GM19035 (cell line): Measurements from ENCODE around the gene RAP1GAP.

Experiments
- ATAC-seq: cut with Tn5 transposase; IDR thresholded peaks from one replicate; pipeline ENCODE4 v1.9.1; 2021; ENCODE audit not compliant: unreplicated experiment

Gene RAP1GAP

DNA sequence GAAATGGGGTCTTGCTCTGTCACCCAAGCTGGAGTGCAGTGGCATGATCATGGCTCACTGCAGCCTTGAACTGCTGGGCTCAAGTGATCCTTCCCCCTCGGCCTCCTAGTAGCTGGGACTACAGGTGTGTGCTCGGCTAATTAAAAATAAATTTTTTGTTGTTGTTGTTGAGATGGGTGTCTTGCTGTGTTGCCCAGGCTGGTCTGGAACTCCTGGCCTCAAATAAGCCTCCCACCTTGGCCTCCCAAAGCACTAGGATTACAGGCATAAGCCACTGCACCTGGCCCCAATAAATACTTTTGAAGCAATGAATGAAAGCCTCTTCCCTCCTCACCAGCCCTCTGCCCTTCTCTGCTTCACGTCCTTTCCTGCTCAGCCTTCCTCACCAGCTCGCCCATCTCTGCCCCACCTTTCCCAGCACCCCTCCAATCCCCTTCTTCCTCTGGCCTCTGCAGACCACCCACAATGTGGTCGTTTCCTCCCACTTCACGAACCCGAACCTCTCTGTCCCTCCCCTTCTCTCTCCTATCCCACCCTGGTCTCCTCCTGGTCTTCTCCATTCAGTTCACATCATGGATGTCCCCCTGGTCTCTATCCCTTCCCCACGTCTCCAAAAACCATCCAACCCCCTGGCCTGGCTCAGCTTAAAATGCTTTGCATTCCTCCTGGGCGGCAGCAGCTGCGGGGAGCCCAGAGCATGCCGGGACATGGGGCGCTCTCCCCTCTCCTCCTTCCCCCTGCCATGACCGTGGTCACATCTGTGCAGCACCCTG lies 38.4 kb downstream of the RAP1GAP start:
- no peak for ATAC-seq

DNA sequence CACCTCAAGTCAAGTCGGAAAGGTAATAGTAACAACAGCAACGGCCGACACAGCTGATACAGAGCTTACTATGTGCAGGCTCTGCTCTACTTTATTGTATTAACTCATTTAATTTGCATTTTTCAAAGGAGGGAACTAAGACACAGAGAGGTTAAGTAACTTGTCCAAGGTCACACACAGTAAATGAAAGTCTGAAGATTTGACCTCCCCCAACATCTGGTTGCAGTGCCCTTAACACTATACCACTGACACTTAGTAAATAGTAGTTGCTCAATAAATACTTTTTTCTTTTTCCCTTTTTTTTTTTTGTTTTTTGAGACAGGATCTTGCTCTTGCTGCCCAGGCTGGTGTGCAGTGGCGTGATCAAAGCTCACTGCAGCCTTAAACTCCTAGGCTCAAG lies 39.2 kb downstream of the RAP1GAP start:
- ATAC-seq: no peak

DNA sequence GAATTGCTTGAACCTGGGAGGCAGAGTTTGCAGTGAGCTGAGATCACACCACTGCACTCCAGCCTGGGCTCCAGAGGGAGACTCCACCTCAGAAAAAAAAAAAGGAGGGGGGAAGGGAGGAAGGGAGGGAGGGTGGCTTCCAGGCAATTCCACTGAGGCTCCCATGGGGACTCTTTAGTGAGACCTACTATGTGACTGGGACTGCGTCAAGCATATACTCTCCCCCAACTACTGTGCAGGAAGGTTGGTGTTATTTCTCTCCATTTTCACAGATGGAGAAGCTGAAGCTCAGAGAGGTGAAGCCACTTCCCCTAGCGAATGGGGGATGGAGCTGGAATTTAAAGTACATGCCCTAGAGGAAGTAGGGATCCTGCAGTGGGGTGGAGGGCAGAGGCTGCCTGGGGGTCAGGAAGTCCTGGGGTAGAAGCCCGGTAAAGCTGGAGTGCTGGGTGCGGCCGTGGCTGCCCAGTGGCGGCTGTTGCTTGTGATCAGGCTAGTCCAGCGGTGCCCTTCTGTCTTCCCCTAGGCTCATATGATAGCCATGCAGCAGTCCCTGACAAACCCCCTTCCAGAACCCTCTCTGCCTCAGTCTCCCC lies 40.3 kb downstream of the RAP1GAP start:
- ATAC-seq: no peak

DNA sequence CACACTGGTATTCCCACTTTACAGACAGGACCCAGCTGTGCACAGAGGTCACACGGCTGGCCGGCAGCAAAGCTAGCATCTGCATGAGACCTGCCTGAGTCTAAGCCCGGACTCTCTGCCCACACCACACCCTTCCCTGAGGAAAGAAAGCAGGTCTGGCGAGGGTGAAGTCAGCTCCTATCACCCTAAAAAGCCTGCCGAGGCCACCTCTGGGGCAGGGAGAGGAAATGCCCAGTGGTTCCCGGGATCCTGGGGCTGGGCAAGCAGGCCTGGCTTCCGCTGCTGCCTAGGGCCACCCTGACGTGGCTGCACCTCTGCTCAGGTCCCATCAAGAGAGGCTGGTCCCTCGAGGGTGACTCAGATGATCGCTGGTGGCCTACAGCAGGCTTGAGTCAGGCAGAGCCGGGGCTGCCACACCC lies 42.2 kb downstream of the RAP1GAP start:
- no peak for ATAC-seq

DNA sequence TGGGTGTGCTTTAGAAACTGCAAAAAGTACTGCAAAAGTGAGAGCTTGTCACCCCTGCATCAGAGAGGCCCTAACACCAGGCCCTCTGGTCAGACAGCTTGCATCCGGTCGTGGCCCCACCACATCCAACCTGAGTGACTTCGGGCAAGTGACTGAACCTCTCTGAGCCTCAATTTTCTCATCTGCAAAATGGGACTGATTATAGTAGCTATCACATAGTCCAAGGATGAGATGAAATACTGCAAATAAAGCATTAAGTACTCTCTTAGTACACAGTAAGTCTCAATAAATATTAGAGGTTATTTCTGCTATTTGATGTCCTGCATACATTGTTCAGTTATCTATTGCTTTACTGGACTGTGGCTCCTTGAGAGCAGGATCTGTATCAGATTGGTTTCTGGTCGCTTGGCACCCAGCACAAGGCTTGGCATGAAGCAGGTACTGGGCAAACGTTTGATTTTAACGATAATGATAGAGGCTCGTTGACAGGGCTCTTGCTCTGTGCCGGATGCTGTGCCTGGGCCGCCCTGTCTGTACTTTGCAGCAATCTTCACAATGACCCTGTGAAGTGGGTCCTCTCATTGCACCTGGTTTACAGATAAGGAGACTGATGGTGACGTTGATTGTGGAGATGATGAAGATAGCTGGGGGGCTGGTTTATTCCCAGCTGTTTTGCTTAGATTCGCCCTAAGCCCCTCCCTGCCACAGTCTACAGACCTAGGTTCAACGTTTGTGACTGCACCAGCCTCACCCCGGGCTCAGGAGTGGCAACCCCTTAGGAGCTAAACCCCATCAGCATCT lies 43.6 kb downstream of the RAP1GAP start:
- ATAC-seq: no peak

DNA sequence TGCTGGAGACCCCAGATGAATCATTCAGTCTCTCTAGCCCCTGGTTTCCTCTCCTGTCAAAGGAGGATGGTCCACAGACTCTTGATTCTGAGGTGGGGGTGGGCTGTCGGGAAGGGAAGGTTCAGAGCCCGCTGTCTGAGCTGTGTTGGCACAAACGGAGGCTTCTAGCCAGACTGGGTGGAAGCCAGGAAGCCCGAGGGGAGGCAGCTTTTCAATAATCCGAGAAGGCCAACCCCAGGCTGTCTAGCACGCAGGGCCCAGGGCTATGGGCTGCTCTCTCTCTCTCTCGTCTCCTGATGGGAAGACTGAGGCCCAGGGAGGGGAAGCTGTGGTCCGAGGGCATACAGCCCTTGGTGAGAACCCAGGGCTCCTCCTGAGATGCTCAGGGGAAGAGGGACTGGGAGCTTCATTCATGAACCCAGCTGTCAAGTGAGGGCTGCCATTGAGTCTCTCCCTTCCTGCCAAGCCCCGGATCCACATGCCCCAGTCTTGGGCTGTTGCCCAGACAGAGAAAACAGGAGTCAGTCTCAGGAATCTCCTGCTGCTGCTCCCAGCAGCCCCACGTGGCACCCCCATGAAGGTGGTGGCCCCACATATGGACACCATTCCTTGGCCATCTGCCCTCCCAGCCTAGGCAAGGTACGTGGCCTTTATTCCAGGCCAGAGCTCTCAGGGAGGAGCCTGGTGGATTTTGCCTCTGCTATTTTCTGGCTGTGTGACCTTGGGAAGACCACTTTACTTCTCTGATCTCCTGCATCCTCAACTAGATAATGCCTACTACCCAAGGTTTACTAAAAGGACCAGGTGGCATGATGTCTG lies 44.4 kb downstream of the RAP1GAP start:
- ATAC-seq: no peak

DNA sequence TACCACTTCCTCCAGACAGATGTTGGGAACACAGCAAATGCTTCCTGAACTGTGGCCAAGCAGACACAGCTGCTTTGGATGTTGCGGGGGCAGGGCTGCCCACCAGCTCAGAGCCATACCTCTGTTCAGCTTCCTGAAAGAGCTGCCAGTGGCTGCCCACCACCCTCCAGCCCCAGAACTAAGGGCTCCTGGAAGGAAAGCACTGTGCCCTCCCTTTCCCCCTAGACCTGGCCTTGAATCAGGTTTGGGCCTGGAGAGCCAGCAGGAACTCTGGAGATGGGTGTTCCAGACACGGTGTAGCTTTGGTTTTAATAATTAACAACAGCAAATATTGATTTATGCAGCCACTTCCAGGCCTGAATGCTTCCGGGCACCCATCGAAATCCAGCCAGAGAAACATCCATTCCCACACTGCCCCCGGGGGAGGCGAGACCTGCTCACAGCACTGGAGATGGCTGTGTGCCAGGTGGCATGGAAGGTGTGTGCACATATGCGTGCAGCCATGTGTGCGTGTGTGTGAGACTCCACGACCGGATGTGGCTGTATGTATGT lies 45.7 kb downstream of the RAP1GAP start:
- no peak for ATAC-seq

DNA sequence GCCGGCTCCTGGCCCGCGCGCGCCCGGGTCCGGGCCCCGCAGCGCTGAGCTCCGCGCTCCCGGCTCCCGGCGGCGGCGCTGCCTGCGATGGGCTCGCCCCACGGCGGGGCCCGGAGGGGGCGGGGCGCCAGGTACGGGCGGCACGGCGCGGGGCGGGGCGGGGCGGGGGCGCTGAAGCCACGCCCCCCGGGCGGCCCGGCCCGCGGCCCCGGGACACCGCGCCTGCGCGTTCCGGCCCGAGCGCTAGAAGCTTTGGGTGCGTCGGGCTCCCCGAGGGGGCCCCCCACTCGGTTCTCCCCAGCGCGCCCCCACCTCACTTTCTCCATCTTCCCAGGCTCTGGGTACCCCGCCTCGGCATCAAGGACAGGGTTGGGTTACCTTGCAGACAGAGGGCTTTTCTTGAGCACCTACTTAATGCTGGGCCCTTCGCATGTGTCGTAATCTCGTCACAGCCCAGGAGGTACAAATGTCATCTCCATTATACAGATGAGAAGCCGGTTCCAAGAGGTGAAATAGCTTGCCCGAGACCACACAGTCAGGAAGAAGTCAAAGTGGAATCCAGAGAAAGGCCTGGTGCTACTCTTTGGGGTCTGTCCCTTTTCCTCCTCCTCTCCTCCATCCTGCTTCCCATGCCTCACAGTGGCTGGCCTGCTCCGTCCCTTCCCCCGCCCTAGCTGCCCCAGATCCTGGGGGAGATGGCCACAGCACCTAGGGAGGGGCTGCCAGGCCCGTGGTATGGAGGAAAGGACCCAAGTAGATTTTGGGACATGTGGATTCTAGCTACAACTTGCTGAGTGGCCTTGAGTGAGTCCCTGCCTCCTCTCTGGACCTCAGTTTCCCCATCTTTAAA lies 46.5 kb downstream of the RAP1GAP start:
- no peak for ATAC-seq

DNA sequence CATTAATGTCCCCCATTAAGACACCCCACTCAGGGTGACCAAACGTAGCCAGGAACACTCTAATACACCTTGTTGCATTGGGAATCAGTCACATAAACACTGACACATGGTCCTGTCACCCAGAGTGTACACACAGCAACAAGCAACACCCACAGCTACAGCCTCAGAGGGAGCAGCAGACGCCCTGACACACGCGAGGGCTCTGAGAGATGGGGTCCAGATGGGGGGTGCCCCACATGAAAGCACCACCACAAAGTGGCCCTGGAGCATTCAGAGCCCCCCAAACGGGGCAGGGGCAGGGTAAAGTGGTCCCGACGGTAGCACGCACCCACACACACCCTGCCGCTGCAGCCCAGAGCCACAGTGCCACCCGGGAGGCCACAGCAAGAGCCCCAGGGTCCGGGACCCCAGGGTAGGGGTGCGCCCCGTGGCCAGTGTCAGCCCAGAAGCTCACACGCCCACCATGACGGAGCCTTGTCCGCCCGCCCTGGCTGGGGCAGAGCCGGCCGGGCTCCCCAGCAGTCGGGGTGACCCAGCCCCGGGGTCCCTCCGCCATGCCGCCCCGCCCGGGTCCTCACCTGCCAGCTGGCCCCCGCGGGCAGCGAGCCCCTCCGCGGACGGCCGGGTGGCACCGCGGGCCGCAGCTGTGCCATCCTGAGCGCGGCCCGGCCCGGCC lies 47.3 kb downstream of the RAP1GAP start:
- ATAC-seq: no peak

DNA sequence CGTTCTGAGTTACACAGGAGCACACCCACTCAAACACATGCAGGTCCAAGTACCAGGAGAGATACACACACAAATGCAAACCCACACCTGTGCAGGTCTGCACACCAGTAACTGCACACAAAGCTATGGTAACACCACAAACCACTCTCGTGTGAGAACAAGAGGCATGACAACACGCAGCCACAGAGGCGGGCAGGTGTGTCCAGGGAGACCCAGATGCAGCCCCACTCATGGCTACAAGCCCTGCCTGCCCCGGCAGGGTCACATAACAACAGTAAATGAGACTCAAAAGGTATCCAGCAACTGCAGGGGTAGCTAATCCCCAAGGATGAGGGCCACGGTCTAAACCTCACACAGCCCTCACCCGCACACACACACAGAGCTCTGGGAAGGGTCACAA lies 48.1 kb downstream of the RAP1GAP start:
- no peak for ATAC-seq

DNA sequence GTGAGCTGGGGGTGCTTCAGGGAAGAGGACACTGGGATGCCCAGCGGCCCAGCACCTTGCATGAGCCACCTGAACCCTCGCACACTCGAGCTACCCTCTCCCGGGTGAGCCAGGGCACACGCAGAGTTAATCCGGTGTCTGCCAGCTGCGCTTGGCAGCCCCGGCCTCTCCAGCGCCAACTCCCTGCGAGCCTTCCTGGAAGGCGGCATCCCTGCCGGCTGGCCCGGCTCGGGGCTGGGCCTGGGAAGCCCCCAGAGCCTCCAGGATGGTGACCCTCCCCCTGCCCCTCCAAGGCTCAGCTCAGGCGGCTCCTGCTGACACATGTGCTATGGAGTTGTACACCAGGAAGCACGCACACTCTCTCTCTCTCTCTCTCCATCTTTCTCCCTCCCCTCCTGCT lies 48.7 kb downstream of the RAP1GAP start:
- no peak for ATAC-seq

DNA sequence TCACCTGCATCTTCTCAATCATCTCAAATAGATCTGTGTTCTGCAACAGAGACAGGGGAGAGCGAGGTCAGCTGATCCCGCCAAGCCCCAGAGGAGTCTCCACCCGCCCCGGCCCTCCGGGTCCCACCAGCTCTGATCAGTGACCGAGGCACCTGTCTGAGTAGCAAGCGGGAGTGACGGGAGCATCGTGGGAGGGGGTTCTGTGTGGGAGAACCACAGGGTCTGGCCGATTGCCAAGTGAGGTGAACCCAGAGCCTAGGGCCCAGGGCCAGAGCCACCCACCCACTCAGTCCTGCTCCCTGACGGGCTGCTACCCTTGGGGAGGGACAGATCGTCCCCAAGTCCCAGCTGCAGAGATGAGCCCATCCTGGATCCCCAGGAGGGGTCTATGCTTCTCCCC lies 49.1 kb downstream of the RAP1GAP start:
- no peak for ATAC-seq

DNA sequence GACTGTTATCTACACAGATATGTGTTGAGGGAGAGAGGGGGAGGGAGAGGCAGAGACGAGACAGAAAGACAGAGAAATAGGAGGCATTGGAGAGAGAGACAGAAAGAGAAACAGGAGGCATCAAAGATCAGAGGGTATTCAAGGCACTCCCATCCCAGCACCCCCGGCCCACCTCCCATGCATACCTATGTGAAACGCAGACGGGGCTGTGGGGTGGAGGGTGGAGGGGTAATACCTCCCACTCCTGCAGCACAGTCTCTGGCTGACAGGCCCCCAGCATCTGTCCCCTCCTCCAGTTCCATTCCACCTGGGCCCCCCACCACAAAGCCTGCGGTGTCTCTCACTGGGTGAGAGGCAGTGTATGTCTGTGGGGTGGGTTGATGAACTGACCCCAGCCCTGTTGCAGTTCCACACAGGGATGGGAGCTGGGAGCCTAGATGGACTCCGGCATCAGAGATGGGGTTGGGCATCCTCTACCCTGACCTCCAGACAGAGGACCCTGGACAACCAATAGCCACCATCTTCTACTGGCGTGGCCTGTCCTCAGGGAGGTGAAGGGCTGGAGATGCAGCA lies 49.7 kb downstream of the RAP1GAP start:
- ATAC-seq: no peak

DNA sequence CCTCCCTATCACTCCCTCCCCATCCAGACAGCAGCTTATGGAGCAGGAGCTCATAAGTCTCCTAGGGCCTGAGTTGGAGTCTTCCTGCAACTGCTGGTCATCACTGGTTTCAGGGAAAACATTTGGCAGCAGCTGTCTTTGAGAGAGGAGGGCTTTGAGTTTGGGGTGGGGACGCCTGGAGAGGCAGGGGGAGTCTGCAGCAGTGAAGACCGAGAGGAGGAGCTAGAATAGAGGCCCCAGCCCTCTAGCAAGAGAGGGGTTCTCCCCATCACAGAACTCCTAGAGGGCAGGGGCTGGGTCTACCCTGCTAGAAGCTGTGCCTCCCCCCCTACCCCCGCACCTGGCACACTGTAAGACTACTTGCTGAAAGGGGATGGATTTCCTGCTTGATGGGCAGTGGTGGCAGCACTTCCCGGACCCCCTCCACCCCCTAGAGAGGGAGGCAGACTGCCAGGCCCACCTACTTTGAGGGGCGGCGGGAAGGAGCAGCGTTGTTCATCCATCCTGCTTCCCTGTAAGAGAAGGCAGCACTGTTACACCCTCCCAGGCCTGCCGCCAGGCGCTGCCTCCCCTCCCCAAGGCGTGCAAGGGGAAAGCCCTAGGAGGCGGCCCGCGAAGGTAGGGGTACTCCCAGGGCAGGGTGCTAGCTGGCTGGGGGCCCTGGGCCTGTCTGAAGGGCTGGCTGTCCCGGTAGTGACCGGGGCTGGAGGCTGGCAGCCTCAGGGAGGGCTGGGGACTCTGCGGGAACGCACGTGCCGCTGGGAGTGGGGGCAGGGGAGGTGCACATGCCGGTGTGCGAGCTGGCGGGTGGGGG lies 50.4 kb downstream of the RAP1GAP start:
- no peak for ATAC-seq

DNA sequence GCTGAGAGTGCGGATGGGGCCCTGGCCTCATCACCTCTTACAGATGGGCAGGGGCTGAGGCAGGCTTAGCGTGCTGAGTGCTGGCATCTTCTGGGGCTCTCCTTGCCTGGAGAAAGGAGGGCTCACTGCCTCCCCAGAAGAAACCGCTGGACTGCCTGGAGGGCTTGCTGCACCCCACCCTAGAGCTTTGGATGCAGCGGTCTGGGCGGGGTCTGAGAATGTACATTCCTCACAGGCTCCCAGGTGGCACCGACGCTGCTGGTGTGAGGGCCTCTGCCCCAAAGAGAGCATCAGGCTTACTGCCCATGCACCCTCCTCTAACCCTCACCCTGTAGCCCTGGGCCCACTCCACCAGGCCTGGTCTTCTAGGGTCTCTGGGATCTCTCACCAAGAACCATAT lies 51.1 kb downstream of the RAP1GAP start:
- ATAC-seq: no peak

DNA sequence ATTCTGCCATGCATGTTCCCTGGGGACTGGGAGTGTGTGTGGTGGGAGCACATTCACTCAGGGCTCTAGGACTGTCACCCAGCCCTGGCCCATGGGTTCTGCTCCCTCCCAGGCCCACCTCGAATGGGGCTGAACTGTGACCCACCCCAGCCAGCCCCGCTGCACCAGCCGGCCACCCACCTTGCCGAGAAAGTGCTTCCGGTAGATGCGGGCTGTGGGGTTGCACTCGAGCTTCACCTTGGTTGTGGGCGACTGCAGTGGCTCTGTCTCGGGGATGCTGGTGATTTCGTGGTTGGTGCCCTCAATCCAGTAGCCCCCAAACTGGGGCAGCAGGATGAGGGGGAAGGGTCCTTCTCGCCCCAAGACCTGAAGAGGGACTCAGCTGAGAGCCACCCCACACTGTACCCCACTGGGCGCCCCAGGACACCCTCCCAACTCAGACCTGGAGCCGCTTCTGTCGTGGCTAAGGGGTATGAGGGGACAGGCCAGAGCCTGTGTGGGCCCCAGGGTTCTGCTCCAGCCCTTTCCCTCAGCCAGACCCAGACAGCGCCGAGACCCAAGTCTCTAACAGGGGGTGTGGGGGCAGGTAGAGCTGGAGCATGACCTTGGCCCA lies 51.9 kb downstream of the RAP1GAP start:
- ATAC-seq: no peak

DNA sequence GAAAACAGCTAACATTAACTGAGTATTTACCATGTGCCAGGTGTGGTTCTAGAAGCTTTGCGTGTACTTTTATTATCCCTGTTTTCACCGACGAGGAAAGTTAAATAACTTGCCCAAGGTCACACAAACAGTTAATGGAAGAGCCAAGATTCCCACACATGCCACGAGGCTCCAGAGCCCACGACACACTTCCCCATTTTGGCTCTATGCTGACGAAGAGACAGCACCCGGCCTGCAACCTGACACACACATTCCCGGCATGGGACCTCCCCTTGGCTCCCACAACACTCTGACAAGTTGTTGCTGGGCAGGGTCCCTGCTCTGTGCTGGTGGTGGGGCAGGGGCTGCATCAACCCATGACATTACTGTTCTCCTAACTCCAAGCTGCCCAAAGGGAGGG lies 52.8 kb downstream of the RAP1GAP start:
- no peak for ATAC-seq
